ENCODE measurements around the gene ZFR2. TPM values are rescaled to one million over a fixed set of nuclear protein-coding genes. Genes with fewer than 3 reads are reported as not detected.

ZFR2 gene
- total RNA-seq, 1 experiment from 2014 or later: not detected

DNA sequence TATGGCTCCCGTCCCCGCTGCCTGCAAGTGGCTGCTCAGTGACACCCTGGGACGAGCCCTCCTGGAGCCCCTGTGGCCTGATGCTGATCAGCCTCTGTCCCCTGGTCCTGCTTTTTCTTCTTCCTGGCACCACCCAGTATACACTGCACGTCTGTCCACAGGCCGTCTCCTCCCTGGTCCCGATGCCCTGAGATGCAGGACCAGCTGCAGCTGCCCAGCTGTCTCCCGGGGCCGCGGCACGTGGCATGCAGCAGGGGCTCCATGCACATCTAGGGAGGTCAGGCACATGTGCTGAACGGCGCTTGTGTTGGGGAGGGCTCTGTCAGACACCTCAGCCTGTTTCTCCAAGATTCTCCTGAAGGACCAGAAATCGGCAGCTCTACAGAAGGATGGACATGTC is 30.2 kb downstream of the ZFR2 start:
- H3K36me3 ChIP-seq: no peaks in the 10 kb centered on the region
- H3K4me1 ChIP-seq (replicated peaks): no peaks in the 10 kb centered on the region
- peaks cover 13% of the 10 kb centered on the region for H3K27me3 ChIP-seq (replicated peaks)
- H3K27ac ChIP-seq: no peak overlapping the region
- H3K9me3 ChIP-seq (replicated peaks): no peaks in the 10 kb centered on the region
- no peak for DNase-seq (ENCODE audit: low read depth in 1 of 2, low spot score in 2 of 2)
- H3K4me3 ChIP-seq: no peak overlapping the region

DNA sequence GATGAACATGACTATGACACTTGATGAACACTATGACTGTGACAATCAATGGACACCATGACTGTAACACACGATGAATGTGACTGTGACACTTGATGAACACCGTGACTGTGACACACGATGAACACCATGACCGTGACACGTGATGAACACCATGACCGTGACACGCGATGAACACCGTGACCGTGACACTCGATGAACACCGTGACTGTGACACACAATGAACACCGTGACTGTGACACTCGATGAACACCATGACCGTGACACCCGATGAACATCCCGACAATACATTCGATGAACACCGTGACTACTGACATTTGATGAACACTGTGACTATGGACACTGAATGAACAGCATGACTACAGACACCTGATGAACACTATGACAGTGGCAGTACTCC is 30.9 kb downstream of the ZFR2 start:
- H3K4me3 ChIP-seq: no peak overlapping the region
- no peaks in the 10 kb centered on the region for H3K36me3 ChIP-seq
- H3K27ac ChIP-seq: no peak overlapping the region
- H3K9me3 ChIP-seq (replicated peaks): no peaks in the 10 kb centered on the region
- DNase-seq (ENCODE audit: low read depth in 1 of 2, low spot score in 2 of 2): no peak
- no peaks in the 10 kb centered on the region for H3K4me1 ChIP-seq (replicated peaks)
- peaks cover 13% of the 10 kb centered on the region for H3K27me3 ChIP-seq (replicated peaks)

DNA sequence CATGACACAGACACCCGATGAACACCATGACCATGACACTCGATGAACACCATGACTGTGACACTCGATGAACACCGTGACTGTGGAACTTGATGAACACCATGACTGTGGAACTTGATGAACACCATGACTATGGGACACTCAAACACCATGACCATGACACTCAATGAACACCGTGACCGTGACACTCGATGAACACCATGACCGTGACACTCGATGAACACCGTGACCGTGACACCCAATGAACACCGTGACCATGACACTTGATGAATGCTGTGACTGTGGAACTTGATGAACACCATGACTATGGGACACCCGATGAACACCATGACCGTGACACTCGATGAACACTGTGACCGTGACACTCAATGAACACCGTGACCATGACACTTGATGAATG is 31.5 kb downstream of the ZFR2 start:
- Histone ChIP-seq H3K9me3 (replicated peaks) (no peaks in the 10 kb centered on the region), H3K4me1 (replicated peaks) (no peaks in the 10 kb centered on the region), H3K4me3 (no peak overlapping the region), H3K36me3 (no peaks in the 10 kb centered on the region), H3K27me3 (replicated peaks) (peaks cover 13% of the 10 kb centered on the region; the same call in 1 of the 2 replicates), H3K27ac (no peak overlapping the region)
- DNase-seq (ENCODE audit: low read depth in 1 of 2, low spot score in 2 of 2): no peak

DNA sequence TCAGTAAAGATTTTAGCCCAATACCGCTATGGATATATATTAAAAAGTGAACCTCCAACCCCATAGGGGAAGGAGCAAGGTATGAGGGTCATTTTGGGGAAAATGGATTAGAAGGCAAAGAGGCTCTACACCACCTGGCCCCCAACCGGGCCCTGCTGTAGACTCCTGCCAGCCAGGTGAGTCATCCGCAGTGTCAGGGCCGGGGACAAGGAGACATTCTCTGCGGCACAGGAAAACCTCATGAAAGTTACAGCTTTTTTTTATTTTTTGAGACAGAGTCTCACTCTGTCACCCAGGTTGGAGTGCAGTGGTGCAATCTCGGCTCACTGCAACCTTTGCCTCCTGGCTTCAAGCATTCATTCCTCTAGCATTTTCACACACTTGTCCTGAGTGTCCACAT is 32.0 kb downstream of the ZFR2 start:
- no peaks in the 10 kb centered on the region for H3K9me3 ChIP-seq (replicated peaks)
- no peak overlapping the region for H3K27ac ChIP-seq
- H3K4me3 ChIP-seq: no peak overlapping the region
- H3K4me1 ChIP-seq (replicated peaks): no peaks in the 10 kb centered on the region
- peaks cover 11% of the 10 kb centered on the region; the same call in 1 of the 2 replicates for H3K27me3 ChIP-seq (replicated peaks)
- no peak for DNase-seq (ENCODE audit: low read depth in 1 of 2, low spot score in 2 of 2)
- no peaks in the 10 kb centered on the region for H3K36me3 ChIP-seq

DNA sequence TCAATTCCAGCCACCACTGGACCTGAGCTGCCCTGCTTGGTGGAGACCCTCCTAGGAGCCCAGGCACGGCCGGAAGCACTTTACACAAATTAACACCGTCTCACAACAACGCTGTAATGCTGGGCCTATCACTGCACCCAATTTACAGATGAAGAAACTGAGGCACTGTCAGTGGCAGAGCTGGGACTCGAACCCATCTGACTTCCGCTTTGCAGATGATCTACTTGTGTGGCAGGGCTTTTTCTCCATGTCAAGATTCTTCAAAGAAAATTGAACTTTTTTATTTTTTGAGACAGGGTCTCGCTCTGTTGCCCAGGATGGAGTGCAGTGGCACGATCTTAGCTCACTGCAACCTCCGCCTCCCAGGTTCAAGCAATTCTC is 33.8 kb downstream of the ZFR2 start:
- Histone ChIP-seq H3K4me1 (replicated peaks) (no peaks in the 10 kb centered on the region), H3K27me3 (replicated peaks) (0 out of 2 replicates have a peak, but pooled peaks cover 3% of the 10 kb centered on the region), H3K36me3 (no peaks in the 10 kb centered on the region), H3K27ac (no peak overlapping the region), H3K9me3 (replicated peaks) (no peaks in the 10 kb centered on the region), H3K4me3 (no peak overlapping the region)
- DNase-seq (ENCODE audit: low read depth in 1 of 2, low spot score in 2 of 2): no peak

DNA sequence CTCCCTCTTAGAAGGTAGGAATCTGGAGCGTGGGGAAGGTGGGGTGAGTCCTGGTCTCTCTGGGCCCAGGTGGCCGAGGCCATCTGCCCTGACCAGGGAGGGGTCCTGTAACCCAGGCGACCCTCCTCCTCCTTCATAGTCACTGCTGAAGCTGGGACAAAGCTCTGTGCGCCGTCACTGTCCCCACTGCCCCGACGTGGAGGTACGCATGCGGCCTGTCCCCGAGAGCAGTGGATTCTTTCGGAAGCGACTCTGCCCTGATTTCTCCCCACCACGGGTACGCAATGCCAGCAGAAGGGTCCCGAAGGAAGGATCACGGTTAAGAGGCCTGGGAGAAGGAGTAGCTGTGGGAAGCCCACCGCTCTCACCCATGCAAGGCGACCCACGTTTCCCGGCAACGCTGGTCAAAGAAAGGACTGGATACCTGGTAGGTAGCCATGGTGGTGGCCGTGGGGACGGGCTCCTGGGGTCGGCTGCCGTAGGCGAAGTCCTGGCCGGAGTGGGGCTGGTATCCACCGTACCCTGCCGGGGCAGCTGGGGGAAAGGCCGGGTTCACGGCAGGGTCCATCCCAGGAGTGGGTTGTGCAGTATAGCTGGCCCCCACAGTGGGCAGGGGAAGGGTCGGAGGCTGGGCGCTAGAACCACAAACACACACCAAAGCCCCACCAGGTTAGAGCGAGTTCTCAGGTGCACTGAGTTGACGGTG is 34.3 kb downstream of the ZFR2 start:
- no peaks in the 10 kb centered on the region for H3K36me3 ChIP-seq
- no peak for DNase-seq (ENCODE audit: low read depth in 1 of 2, low spot score in 2 of 2)
- H3K9me3 ChIP-seq (replicated peaks): no peaks in the 10 kb centered on the region
- H3K27me3 ChIP-seq (replicated peaks): 0 out of 2 replicates have a peak, but pooled peaks cover 3% of the 10 kb centered on the region
- no peak overlapping the region for H3K27ac ChIP-seq
- no peak overlapping the region for H3K4me3 ChIP-seq
- no peaks in the 10 kb centered on the region for H3K4me1 ChIP-seq (replicated peaks)

DNA sequence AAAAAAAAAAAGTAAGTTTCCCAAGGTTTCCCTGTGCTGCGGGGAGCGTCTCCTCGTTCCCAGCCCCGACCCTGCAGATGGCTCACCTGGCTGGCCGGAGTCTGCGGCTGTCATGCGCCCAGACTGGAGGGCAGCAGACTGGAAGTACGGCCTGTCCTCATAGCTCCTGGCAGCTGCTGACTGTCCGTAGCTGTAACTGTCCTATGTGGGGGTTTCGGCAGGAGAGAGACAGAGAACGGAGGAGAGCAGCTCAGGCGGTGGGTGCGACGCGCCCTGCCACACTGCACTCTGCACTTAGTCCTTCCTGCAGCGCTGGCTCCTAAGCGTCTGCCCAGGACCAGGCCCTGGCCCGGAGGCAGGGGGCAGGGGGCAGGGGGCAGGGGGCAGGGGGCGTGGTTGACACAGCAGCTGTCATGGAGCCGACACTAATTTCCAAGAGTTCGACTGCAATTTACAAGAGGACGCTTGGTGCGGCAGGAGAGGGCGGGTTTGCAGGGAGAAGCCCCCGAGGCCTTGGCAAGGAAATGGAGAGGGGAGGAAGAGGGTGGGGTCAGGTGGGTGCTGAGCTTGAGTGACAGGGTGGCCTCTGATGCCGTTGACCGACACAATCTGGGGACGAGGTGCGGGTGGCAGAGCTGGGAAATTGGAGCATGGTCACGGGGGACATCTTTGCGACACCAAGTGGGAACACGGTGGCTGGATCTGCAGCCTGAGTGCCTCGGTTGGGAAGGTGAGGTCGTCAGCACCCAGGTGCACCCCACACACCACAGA is 35.1 kb downstream of the ZFR2 start:
- Histone ChIP-seq H3K27ac (no peak overlapping the region), H3K27me3 (replicated peaks) (0 out of 2 replicates have a peak, but pooled peaks cover 3% of the 10 kb centered on the region), H3K9me3 (replicated peaks) (no peaks in the 10 kb centered on the region), H3K4me1 (replicated peaks) (no peaks in the 10 kb centered on the region), H3K36me3 (no peaks in the 10 kb centered on the region), H3K4me3 (no peak overlapping the region)
- no peak for DNase-seq (ENCODE audit: low read depth in 1 of 2, low spot score in 2 of 2)

DNA sequence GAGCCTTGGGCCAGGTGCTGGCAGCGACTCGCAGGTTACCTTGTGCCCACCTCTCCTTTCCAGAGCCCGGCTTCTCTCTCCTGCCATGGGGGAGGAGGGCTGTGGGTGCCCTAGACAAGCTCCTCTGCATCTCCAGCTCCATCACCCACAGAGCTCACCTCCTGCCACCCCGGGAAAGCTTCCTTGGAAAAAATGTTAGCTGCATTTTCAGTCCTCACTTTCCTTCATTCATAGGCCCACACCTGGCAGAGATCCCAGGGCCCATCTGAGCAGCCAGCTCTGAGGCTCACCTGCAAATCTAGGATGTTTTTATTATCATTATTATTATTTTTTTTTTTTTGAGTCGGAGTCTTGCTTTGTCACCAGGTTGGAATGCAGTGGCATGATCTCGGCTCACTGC is 36.8 kb downstream of the ZFR2 start:
- Histone ChIP-seq H3K9me3 (replicated peaks) (no peaks in the 10 kb centered on the region), H3K27ac (no peak overlapping the region), H3K4me1 (replicated peaks) (no peaks in the 10 kb centered on the region), H3K4me3 (no peak overlapping the region), H3K27me3 (replicated peaks) (0 out of 2 replicates have a peak, but pooled peaks cover 3% of the 10 kb centered on the region), H3K36me3 (no peaks in the 10 kb centered on the region)
- no peak for DNase-seq (ENCODE audit: low read depth in 1 of 2, low spot score in 2 of 2)

DNA sequence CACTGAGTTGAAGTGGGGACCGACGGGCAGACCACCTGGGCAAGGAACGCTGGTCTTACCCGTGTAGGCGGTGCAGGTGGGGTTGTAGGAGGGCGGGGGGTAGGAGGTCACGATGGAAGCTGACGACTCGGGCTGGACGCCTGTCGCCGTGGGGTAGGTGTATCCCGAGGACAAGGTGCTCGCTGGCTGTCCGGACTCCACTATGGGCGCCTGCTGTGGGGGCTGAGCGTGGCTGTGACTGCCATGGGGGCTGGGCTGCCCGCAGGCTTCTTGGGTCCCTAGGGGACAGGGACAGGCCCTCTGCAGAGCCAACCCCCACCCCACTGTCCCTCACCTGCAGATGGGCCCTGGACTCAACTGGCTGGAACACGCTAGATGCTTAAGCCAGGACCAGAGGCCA is 37.2 kb downstream of the ZFR2 start:
- no peak for DNase-seq (ENCODE audit: low read depth in 1 of 2, low spot score in 2 of 2)
- H3K9me3 ChIP-seq (replicated peaks): no peaks in the 10 kb centered on the region
- H3K4me3 ChIP-seq: no peak overlapping the region
- H3K36me3 ChIP-seq: no peaks in the 10 kb centered on the region
- H3K4me1 ChIP-seq (replicated peaks): no peaks in the 10 kb centered on the region
- 0 out of 2 replicates have a peak, but pooled peaks cover 3% of the 10 kb centered on the region for H3K27me3 ChIP-seq (replicated peaks)
- H3K27ac ChIP-seq: no peak overlapping the region

DNA sequence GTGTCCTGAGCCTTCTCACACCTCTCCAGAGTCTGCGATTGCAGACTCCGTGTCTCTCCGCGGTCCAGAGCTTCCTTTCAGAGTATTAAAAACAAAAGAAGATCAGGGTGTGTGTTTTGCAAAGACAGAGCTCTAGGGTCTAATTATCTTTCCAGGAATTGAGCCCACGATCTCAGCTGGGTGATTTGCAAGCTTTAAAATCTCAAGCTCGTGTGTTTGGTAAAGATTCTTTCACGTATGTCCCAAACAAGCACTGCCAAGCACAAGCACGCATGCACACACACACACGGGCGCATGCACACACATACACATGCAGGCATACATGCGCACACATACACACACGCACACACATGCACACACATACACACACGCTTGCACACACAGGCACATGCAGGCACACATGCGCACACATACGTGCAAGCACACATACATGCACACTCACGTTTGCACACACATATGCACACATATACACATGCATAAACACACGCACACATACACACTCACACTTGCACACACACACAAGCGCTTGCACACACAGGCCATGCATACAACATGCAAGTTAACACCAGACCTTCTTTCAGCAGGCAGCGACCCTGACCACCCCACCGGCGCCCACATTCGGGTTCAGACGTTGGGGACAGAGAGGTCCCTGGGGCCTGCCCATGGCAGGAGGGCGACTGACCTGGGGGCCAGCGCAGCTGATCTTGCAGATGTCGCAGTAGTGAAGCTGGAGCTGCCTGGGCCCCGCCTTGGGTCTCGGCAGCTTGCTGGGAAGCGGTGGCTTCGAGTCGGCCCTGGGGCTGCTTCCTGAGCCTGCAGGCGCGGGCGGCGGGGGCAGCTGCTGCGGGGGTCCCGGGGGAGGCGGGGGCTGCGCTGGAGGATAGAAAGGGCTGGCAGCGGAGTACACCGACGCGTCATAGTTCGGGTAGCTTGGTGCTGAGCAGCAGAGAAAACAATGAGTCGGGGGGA is 37.9 kb downstream of the ZFR2 start:
- DNase-seq (ENCODE audit: low read depth in 1 of 2, low spot score in 2 of 2): no peak
- no peaks in the 10 kb centered on the region for H3K9me3 ChIP-seq (replicated peaks)
- H3K4me3 ChIP-seq: no peak overlapping the region
- H3K4me1 ChIP-seq (replicated peaks): no peaks in the 10 kb centered on the region
- no peaks in the 10 kb centered on the region for H3K36me3 ChIP-seq
- 0 out of 2 replicates have a peak, but pooled peaks cover under 1% of the 10 kb centered on the region for H3K27me3 ChIP-seq (replicated peaks)
- no peak overlapping the region for H3K27ac ChIP-seq

DNA sequence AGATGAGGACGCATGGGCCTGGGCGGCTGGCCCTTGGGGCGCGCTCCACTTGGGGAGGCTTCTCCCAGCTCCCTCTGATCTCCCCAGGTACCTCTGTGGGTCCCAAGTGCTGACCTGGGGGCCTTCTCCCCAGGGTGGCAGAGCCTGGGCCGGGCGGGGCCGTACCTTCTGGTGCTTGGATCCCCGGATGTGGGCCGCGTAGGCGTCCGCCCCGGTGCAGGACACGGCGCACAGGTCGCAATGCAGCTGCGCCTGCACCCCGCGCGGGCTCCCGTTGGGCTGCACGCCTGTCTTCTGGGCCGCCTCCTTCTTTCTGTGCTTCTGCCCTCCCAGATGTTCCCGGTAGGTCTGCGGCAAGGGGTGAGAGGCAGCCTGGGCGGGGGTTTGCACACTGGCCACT is 41.5 kb downstream of the ZFR2 start:
- Histone ChIP-seq H3K4me1 (replicated peaks) (no peaks in the 10 kb centered on the region), H3K27ac (no peak overlapping the region), H3K27me3 (replicated peaks) (peaks cover 7% of the 10 kb centered on the region; the same call in 1 of the 2 replicates), H3K36me3 (no peaks in the 10 kb centered on the region), H3K9me3 (replicated peaks) (no peaks in the 10 kb centered on the region), H3K4me3 (no peak overlapping the region)
- DNase-seq (ENCODE audit: low read depth in 1 of 2, low spot score in 2 of 2): no peak

DNA sequence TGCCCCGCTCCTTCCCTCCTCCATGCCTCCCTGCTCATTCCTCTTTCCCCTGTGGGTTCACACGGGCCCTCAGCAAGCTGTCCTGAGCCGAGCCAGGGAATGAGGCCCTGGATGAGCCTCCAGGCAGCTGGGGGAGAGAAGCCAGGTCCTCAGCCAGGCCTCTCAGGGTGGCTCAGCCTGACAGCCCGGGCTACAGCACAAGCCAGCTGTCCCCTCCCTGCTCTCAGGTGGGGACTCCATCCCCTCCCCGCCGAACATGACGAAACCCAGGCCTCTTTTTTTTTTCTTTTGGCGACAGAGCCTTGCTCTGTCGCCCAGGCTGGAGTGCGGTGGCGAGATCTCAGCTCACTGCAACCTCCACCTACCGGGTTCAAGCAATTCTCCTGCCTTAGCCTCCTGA is 42.7 kb downstream of the ZFR2 start:
- Histone ChIP-seq H3K27ac (no peak overlapping the region), H3K4me1 (replicated peaks) (no peaks in the 10 kb centered on the region), H3K9me3 (replicated peaks) (no peaks in the 10 kb centered on the region), H3K4me3 (no peak overlapping the region), H3K36me3 (no peaks in the 10 kb centered on the region), H3K27me3 (replicated peaks) (peaks cover 15% of the 10 kb centered on the region)
- DNase-seq (ENCODE audit: low read depth in 1 of 2, low spot score in 2 of 2): no peak

DNA sequence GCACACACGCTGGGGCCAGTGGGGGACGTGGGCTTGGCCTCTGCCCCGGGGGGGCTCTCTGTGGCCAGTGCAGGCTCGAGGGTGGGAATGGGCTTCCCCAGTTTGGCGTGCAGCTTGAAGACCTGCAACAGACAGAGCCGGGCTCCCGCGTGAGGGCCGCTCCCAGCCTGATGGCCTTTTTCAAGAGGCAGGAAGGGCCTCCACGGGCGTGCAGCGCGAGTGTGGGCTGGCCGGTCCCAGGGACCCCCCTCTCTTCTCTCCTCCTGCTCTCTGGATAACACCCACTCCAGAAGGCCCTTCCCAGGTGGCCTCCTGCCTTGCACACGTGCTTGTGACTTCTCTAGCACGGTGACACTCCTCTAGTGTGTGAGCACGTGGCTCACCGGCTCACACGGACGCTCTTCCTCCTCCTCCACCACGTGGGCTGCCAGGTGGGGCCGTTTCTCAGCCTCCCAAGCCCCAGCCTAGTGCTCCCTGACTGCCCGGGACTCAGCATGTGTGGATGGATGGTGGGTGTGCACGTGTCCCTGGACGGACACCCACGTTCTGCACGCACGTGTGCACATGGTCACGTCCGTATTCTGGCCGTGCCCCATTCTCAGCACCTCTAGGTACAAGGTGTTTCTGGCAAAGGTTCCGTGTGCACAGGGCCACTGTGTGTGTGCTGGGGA is 43.4 kb downstream of the ZFR2 start:
- DNase-seq (ENCODE audit: low read depth in 1 of 2, low spot score in 2 of 2): no peak
- no peak overlapping the region for H3K4me3 ChIP-seq
- no peaks in the 10 kb centered on the region for H3K4me1 ChIP-seq (replicated peaks)
- peaks cover 15% of the 10 kb centered on the region for H3K27me3 ChIP-seq (replicated peaks)
- H3K9me3 ChIP-seq (replicated peaks): no peaks in the 10 kb centered on the region
- H3K36me3 ChIP-seq: no peaks in the 10 kb centered on the region
- no peak overlapping the region for H3K27ac ChIP-seq
